ENCODE data around the gene USF2. TPM values are rescaled to one million over a fixed set of nuclear protein-coding genes. Genes with fewer than 3 reads are reported as not detected.
A peak's percentile ranks its signal among the peaks of the same experiment; 100 is the strongest.

The USF2 gene
- total RNA-seq, 1 donor from 2014 or later = 152 TPM

GRCh38 chr19:35315883-35316282 lies 47.1 kb downstream of the USF2 start:
- ATAC-seq (no peak), DNase-seq (no peak)
- Histone ChIP-seq H3K27ac (no peak overlapping the region), H3K4me1 (peaks cover 13% of the 10 kb centered on the region), H3K36me3 (no peaks in the 10 kb centered on the region), H3K9me3 (no peaks in the 10 kb centered on the region), H3K27me3 (no peaks in the 10 kb centered on the region), H3K4me3 (no peak overlapping the region)
- intact Hi-C loops (cut with DNase I) = no loop called here
- TF ChIP-seq CTCF (IDR thresholded peaks at IDR 0.05) = no peak

- no peak for DNase-seq
- Histone ChIP-seq H3K4me3 (no peak overlapping the region), H3K36me3 (no peaks in the 10 kb centered on the region), H3K4me1 (peaks cover 13% of the 10 kb centered on the region), H3K27ac (no peak overlapping the region), H3K9me3 (no peaks in the 10 kb centered on the region), H3K27me3 (no peaks in the 10 kb centered on the region)
- TF ChIP-seq CTCF (IDR thresholded peaks at IDR 0.05) = no peak
- no peak for ATAC-seq
- intact Hi-C loops (cut with DNase I) = no loop called here
Measured at GRCh38 chr19:35316560-35316959, 47.8 kb downstream of the USF2 start.

- no peak for TF ChIP-seq CTCF (IDR thresholded peaks at IDR 0.05)
- Histone ChIP-seq H3K27me3 (no peaks in the 10 kb centered on the region), H3K36me3 (no peaks in the 10 kb centered on the region), H3K9me3 (no peaks in the 10 kb centered on the region), H3K4me3 (no peak overlapping the region), H3K27ac (peak overlapping the region; percentile 26), H3K4me1 (peaks cover 13% of the 10 kb centered on the region)
- ATAC-seq (peak; percentile 64), DNase-seq (no peak)
- intact Hi-C loops (cut with DNase I) = no loop called here
Measured at GRCh38 chr19:35317464-35318043, 48.8 kb downstream of the USF2 start.

- TF ChIP-seq CTCF (IDR thresholded peaks at IDR 0.05) = no peak
- no peak overlapping the region for H3K4me3 ChIP-seq
- H3K9me3 ChIP-seq = no peaks in the 10 kb centered on the region
- peaks cover 13% of the 10 kb centered on the region for H3K4me1 ChIP-seq
- intact Hi-C loops (cut with DNase I) = no loop called here
- DNase-seq (peak; percentile 84), ATAC-seq (peak; percentile 84)
- peak overlapping the region; percentile 60 for H3K27ac ChIP-seq
- H3K27me3 ChIP-seq = no peaks in the 10 kb centered on the region
- H3K36me3 ChIP-seq = no peaks in the 10 kb centered on the region
Measured at GRCh38 chr19:35318679-35319448, 50.1 kb downstream of the USF2 start.

- Histone ChIP-seq H3K9me3 (no peaks in the 10 kb centered on the region), H3K4me1 (peaks cover 13% of the 10 kb centered on the region), H3K27ac (peak overlapping the region; percentile 60), H3K27me3 (no peaks in the 10 kb centered on the region), H3K36me3 (no peaks in the 10 kb centered on the region), H3K4me3 (no peak overlapping the region)
- no peak for DNase-seq
- ATAC-seq = peak; percentile 3
- intact Hi-C loops (cut with DNase I) = no loop called here
- no peak for TF ChIP-seq CTCF (IDR thresholded peaks at IDR 0.05)
Measured at GRCh38 chr19:35320065-35320713, 51.4 kb downstream of the USF2 start.
